ENCODE data around the gene NCAM1. TPM values are rescaled to one million over a fixed set of nuclear protein-coding genes. Genes with fewer than 3 reads are reported as not detected.

NCAM1 gene
- total RNA-seq, 3 donors from 2014 or later, result 6.3 to 97.0 (median 9.3) TPM

DNA sequence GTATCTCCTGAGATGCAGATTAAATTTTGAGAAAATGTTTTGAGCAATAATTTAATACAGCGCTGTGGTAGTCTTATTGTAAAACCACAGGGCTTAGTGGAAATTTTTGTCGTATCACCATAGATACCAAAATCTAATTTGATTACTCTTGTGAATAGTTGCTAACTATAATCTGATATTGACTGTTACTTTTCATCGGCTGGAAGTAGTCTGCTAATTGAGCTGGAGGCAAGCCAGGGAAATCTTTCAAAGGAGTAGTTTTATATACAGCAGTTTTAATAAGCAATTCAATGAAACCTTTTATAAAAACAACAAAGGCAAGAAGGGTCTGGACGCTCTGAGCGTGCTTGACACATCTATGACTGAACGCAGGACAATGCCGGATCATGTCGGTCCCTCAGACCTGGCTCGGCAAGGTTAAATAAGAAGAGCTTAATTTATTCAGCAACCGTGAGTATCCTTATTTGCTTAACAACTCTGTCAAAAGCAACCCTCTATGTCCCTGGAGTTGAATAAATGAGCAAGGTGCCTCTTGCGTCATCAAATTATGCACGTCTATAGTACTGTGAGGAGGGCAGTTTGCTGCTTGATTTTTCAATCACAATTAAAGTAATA lies 121.2 kb downstream of the NCAM1 start:
- intact Hi-C loops (cut with DNase I, micrococcal nuclease), result no loop called here
- no peaks in the 10 kb centered on the region for H3K9me3 ChIP-seq
- TF ChIP-seq, protein P1, sequence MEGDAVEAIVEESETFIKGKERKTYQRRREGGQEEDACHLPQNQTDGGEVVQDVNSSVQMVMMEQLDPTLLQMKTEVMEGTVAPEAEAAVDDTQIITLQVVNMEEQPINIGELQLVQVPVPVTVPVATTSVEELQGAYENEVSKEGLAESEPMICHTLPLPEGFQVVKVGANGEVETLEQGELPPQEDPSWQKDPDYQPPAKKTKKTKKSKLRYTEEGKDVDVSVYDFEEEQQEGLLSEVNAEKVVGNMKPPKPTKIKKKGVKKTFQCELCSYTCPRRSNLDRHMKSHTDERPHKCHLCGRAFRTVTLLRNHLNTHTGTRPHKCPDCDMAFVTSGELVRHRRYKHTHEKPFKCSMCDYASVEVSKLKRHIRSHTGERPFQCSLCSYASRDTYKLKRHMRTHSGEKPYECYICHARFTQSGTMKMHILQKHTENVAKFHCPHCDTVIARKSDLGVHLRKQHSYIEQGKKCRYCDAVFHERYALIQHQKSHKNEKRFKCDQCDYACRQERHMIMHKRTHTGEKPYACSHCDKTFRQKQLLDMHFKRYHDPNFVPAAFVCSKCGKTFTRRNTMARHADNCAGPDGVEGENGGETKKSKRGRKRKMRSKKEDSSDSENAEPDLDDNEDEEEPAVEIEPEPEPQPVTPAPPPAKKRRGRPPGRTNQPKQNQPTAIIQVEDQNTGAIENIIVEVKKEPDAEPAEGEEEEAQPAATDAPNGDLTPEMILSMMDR (IDR thresholded peaks at IDR 0.05), result no peak
- H3K36me3 ChIP-seq (ENCODE audit: low read depth), result no peaks in the 10 kb centered on the region
- H3K4me3 ChIP-seq, result no peak overlapping the region
- ATAC-seq (no peak), DNase-seq (no peak)
- no peaks in the 10 kb centered on the region for H3K4me1 ChIP-seq (ENCODE audit: low read depth)

DNA sequence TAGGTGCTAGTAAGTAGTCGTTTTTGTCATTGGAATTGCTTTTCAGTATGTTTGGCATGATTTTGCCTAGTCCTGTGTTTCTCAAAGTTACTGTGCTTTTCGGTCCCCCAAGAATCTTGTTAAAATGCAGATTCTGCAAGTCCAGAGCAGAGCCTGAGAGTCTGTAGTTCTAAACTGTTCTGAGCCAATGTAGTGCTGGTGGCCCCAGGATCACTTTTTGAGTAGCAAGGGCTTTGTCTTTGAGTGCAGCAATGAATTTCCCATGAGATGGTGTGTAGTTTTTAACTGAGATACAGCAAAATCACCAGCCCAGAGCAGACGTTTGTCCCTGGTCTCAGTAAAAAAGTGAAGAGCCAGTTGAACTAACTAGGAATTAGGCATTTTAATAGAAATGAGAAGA lies 122.4 kb downstream of the NCAM1 start:
- ATAC-seq, result no peak
- Histone ChIP-seq H3K9me3 (no peaks in the 10 kb centered on the region), H3K4me1 (ENCODE audit: low read depth) (no peaks in the 10 kb centered on the region), H3K4me3 (no peak overlapping the region), H3K36me3 (ENCODE audit: low read depth) (no peaks in the 10 kb centered on the region)
- intact Hi-C loops (cut with DNase I, micrococcal nuclease), result no loop called here
- DNase-seq, result no peak
- TF ChIP-seq, protein P1 (IDR thresholded peaks at IDR 0.05), result no peak

DNA sequence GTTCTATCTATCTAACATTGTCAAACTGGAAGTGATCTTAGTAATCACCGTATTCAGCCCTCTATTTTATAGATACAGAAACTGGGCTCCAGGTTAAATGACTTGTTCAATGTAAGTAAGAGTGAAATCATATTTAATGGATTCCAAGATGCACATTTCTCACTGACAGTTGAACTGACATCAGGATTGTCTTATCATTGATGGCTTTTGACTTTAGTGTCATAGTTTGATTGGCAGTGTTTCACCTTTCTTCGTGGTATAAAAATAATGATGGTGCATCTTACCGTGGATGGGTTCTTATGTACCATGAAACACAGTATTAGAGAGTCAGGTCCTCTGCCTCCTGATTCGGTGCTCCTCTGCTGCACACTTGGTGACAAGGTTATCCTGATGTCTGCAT lies 123.1 kb downstream of the NCAM1 start:
- Histone ChIP-seq H3K4me1 (ENCODE audit: low read depth) (no peaks in the 10 kb centered on the region), H3K9me3 (no peaks in the 10 kb centered on the region), H3K36me3 (ENCODE audit: low read depth) (no peaks in the 10 kb centered on the region), H3K4me3 (no peak overlapping the region)
- DNase-seq (no peak), ATAC-seq (no peak)
- TF ChIP-seq, protein P1 (IDR thresholded peaks at IDR 0.05), result no peak
- intact Hi-C loops (cut with DNase I, micrococcal nuclease), result no loop called here

DNA sequence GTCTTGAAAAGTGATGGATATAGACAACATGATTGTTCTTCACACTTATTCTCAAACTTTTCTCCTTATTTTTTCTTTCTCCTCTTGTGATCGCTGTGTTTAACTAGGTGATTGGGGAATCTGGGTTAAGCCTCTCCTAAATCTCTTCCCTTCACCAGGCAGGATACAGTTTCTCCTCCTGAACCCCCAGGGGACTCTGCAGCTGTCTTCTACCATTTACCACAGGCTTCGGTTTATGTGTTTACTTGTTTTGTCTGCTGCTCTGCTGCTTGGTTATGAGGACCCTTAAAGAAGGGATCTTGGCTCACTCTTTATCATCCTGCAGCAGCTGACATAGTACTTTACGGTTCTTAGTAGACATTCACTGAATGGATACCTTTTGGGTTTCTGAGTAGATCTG lies 124.2 kb downstream of the NCAM1 start:
- H3K36me3 ChIP-seq (ENCODE audit: low read depth), result no peaks in the 10 kb centered on the region
- no peaks in the 10 kb centered on the region for H3K9me3 ChIP-seq
- DNase-seq (no peak), ATAC-seq (no peak)
- no peaks in the 10 kb centered on the region for H3K4me1 ChIP-seq (ENCODE audit: low read depth)
- intact Hi-C loops (cut with DNase I, micrococcal nuclease), result no loop called here
- TF ChIP-seq, protein P1 (IDR thresholded peaks at IDR 0.05), result no peak
- H3K4me3 ChIP-seq, result no peak overlapping the region

DNA sequence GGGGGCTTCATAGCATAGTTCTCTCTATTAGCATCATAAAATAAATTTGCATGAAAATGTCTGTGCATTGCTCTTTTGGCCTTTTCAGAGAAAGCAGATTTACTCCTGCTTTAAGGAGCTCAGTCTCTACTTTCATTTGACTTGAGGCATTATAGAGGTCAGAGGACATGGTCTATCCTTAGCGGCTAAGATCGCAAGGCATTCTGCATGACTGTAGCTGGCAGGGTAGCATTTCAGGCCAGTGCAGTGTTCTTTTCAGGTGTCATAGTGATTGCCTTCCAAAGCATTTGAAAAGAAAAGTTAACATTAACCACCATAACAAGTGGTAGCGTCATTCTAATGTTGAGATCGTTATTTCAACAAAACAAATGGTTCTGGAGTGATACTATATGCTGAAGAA lies 126.5 kb downstream of the NCAM1 start:
- TF ChIP-seq, protein P1 (IDR thresholded peaks at IDR 0.05), result no peak
- ATAC-seq (no peak), DNase-seq (no peak)
- Histone ChIP-seq H3K36me3 (ENCODE audit: low read depth) (no peaks in the 10 kb centered on the region), H3K9me3 (no peaks in the 10 kb centered on the region), H3K4me1 (ENCODE audit: low read depth) (no peaks in the 10 kb centered on the region), H3K4me3 (no peak overlapping the region)
- intact Hi-C loops (cut with DNase I, micrococcal nuclease), result no loop called here

All from mucosa of descending colon (tissue), 3 donors.